Transverse colon (tissue), 4 donors: ENCODE results near the gene AP3B1. TPM values are rescaled to one million over a fixed set of nuclear protein-coding genes. Genes with fewer than 3 reads are reported as not detected.

Source experiments
- DNase-seq: peaks from one replicate; pipeline ENCODE4 v3.0.0-alpha.2; 2019
- H3K27ac ChIP-seq, 4 donors: fragments of 200-600 bp; sonication (generic); 2 replicates each; pipeline ENCODE4 v1.5.1; 2016 to 2018; ENCODE audit warnings: inconsistent platforms in 4 of 4
- H3K27me3 ChIP-seq: fragments of 200-600 bp; sonication (generic); 2 replicates; pipeline ENCODE4 v1.5.1; 2017; ENCODE audit warnings: inconsistent platforms
- H3K36me3 ChIP-seq, 4 donors: fragments of 200-600 bp; sonication (generic); 2 replicates each; pipeline ENCODE4 v1.5.1; 2017 to 2019; ENCODE audit warnings: inconsistent platforms in 4 of 4
- H3K4me1 ChIP-seq, 4 donors: fragments of 200-600 bp; sonication (generic); 2 replicates each; pipeline ENCODE4 v1.5.1; 2017 to 2020; ENCODE audit warnings: inconsistent platforms in 4 of 4
- H3K4me3 ChIP-seq, 4 donors: fragments of 200-600 bp; sonication (generic); 1 replicate in 1 of 4; 2 replicates in 3 of 4; pipeline versions ENCODE4 v1.5.1 to v1.6.1; 2017 to 2019; ENCODE audit warnings: inconsistent platforms in 4 of 4
- H3K9me3 ChIP-seq, 2 donors: fragments of 200-600 bp; sonication (generic); 2 replicates each; pipeline ENCODE4 v1.5.1; 2017 to 2019; ENCODE audit warnings: inconsistent platforms in 2 of 2
- CTCF ChIP-seq, 5 experiments: fragments of 200-600 bp in 3 of 5; fragments of 450-650 bp in 2 of 5; sonication (generic) in 3 of 5; IDR thresholded peaks; 1 replicate in 2 of 5; 2 replicates in 3 of 5; pipeline ENCODE4 v1.5.1; 2016 to 2017; ENCODE audit warnings: antibody characterized with exemption in 5 of 5, inconsistent platforms in 3 of 5, mild to moderate bottlenecking in 2 of 5, moderate library complexity in 1 of 5
- EP300 ChIP-seq: sonication (generic); formaldehyde crosslinking; IDR thresholded peaks from one replicate; pipeline ENCODE4 v1.6.1; 2017; ENCODE audit warnings: antibody characterized with exemption, low read depth
- POLR2A ChIP-seq: fragments of 450-650 bp; IDR thresholded peaks from one replicate; pipeline ENCODE4 v1.6.1; 2016; ENCODE audit warnings: antibody characterized with exemption, mild to moderate bottlenecking, moderate library complexity
- POLR2AphosphoS5 ChIP-seq, 3 donors: sonication (generic); formaldehyde crosslinking; IDR thresholded peaks; one replicate each; pipeline ENCODE4 v1.6.1; 2016; ENCODE audit warnings: antibody characterized with exemption in 3 of 3
- WGBS, 2 donors: methylation state at CpG; one replicate each; pipeline ENCODE4 v1.1.5; 2018; ENCODE audit warnings: low coverage in 1 of 2; 5-methylcytosine and 5-hydroxymethylcytosine counted together
- in situ Hi-C, 4 donors: fragments of 200-750 bp; cut with MboI; loops; one replicate each; pipeline versions ENCODE4 v1.15.0 to v1.15.1; 2017; ENCODE audit warnings: low sequenced_read_pairs in 3 of 4, low pct_ligation_motif_present in 1 of 4, low pct_unique_long_range_greater_than_20kb in 1 of 4
- intact Hi-C: fragments of 100-400 bp; cut with DNase I; formaldehyde crosslinking; loops from one replicate; pipeline ENCODE4 v1.15.1; 2023; ENCODE audit warnings: low total_unique reads
- total RNA-seq, 4 donors: library from RNA; depleted of rRNA; stranded (reverse); fragments of >200 nt; gene quantifications; one replicate each; pipeline ENCODE4 v1.1.0, GENCODE V29; 2016

AP3B1 gene
- total RNA-seq, 4 donors from 2014 or later = 45.7 to 61.3 (median 53.4) TPM

GRCh38 chr5:78264600-78264999, 29.9 kb downstream of the AP3B1 start:
- Histone ChIP-seq H3K27ac (no peak overlapping the region), H3K4me3 (no peak overlapping the region), H3K4me1 (peaks cover 0 to 2% (median 0%) of the 10 kb centered on the region in 4 donors), H3K36me3 (peaks cover 0 to 21% (median 5%) of the 10 kb centered on the region in 4 donors), H3K27me3 (no peaks in the 10 kb centered on the region), H3K9me3 (no peaks in the 10 kb centered on the region)
- in situ Hi-C loops = no loop called here
- 78 to 98% methylated on average over 1 of the region's 1 CpG for WGBS, 2 donors
- DNase-seq = no peak
- TF ChIP-seq POLR2A (no peak), CTCF (IDR thresholded peaks at IDR 0.05) (no peak), POLR2AphosphoS5 (IDR thresholded peaks at IDR 0.05) (no peak), EP300 (no peak)
- intact Hi-C loops = no loop called here

- no peak for TF ChIP-seq CTCF (IDR thresholded peaks at IDR 0.05)
- TF ChIP-seq POLR2A = no peak
- no peak for TF ChIP-seq EP300
- TF ChIP-seq POLR2AphosphoS5 (IDR thresholded peaks at IDR 0.05) = no peak
- Histone ChIP-seq H3K9me3 (no peaks in the 10 kb centered on the region), H3K36me3 (peaks cover 0 to 6% (median 2%) of the 10 kb centered on the region in 4 donors), H3K4me3 (no peak overlapping the region), H3K27me3 (no peaks in the 10 kb centered on the region), H3K4me1 (no peaks in the 10 kb centered on the region), H3K27ac (no peak overlapping the region)
- WGBS, 2 donors = 93 to 94% methylated on average over 2 of the region's 2 CpGs
- no peak for DNase-seq
- intact Hi-C loops (no loop called here), in situ Hi-C loops (no loop called here)
Observed at GRCh38 chr5:78260771-78261170, 33.7 kb downstream of the AP3B1 start.

DNA sequence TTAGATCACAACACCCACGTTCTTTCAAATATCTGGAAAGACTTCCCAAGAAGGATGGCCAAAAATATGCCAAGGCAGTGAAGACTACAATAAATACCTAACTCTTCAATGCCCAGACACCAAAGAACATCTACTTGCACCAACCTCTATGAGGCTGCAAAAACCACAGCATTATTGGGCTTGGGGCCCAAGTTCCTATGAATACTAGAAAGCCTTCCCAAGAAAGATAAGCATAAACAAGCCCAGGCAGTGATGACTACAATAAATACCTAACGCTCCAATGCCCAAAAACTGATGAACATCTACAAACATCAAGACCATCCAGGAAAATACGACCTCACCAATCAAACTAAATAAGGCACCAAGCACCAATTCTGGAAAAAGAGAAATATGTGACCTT, 41.3 kb downstream of the AP3B1 start:
- WGBS, 2 donors = 96% methylated on average over 3 of the region's 3 CpGs
- intact Hi-C loops (no loop called here), in situ Hi-C loops (no loop called here)
- no peaks in the 10 kb centered on the region for H3K4me1 ChIP-seq
- TF ChIP-seq POLR2A (no peak), CTCF (IDR thresholded peaks at IDR 0.05) (no peak), POLR2AphosphoS5 (IDR thresholded peaks at IDR 0.05) (no peak), EP300 (no peak)
- H3K27ac ChIP-seq = no peak overlapping the region
- H3K27me3 ChIP-seq = no peaks in the 10 kb centered on the region
- peaks cover 0 to 4% of the 10 kb centered on the region in 2 donors for H3K9me3 ChIP-seq
- H3K4me3 ChIP-seq = no peak overlapping the region
- no peaks in the 10 kb centered on the region for H3K36me3 ChIP-seq
- DNase-seq = no peak

DNA sequence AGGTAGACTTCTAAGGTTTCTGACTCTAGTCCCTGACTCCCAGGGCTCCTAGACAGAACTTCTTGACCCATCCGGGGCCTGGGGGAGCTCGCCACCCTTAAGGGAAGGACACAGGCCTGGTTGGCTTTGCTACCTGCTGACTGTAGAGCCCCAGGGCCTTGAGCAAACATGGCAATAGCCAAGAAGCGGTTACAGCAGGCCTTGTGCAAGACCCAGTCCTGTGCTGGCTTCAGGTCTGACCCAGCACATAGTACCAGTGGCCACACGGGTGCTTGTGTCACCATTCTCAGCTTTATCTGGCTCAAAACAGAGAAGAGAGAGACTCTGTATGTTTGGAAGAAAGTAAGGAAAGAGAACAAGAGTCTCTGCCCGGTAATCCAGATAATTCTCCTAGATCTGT, 41.8 kb downstream of the AP3B1 start:
- TF ChIP-seq POLR2A (no peak), EP300 (no peak), CTCF (IDR thresholded peaks at IDR 0.05) (no peak), POLR2AphosphoS5 (IDR thresholded peaks at IDR 0.05) (no peak)
- WGBS, 2 donors = 86 to 95% methylated on average over 1 to 5 of the region's 5 CpGs
- Histone ChIP-seq H3K4me1 (no peaks in the 10 kb centered on the region), H3K27ac (no peak overlapping the region), H3K4me3 (no peak overlapping the region), H3K27me3 (no peaks in the 10 kb centered on the region), H3K9me3 (peaks cover 0 to 4% of the 10 kb centered on the region in 2 donors), H3K36me3 (no peaks in the 10 kb centered on the region)
- in situ Hi-C loops (no loop called here), intact Hi-C loops (no loop called here)
- no peak for DNase-seq
